VCaP (cell line): Measurements from ENCODE around the gene AGTPBP1.

Experiments used
- H3K27ac ChIP-seq: fragments of 450-650 bp; 2 replicates; pipeline ENCODE4 v1.5.1; 2017
- TF ChIP-seq, protein P1 (sequence below): fragments of 450-650 bp; conservative IDR thresholded peaks from 2 replicates; pipeline ENCODE4 v1.5.1; 2017; ENCODE audit warnings: mild to moderate bottlenecking, moderate library complexity

The AGTPBP1 gene

DNA sequence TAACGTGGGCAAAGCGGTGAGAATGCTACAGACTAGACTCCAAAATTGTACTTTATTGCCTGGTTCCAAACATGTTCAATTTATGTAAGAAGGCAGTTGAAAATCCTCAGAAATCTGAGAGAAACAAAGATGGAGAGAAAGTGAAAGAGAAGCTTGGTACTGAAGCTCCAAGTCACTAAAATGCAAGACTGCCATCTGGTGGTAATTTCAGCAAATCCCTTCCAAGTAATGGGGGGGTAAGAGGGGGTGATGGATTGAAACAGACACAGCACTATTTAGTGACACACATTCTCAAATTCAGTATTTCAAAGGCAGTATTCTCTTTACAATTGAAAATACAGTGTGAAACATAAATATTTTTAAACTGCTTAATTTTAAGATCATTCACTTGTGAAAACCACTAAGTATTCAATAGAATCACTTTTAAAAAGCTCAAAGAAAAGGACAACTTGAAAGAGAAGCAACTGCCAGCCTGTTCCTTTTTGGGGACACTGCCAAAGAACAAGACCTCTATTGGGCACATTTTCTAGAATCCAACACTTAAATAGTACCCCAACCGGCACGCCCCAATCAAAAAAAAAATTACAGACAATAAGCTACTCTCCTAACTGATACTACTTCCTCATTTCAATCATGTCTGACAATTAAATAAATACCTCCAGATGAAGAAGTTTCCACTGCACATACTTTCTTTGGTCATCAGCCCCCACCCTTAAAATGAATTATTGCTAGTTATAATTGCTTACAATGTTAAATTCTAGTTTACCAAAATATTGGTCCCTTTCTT lies 131.5 kb downstream of the AGTPBP1 start:
- peak overlapping the region; percentile 45; the same call in 1 of the 2 replicates for H3K27ac ChIP-seq
- TF ChIP-seq, protein P1, sequence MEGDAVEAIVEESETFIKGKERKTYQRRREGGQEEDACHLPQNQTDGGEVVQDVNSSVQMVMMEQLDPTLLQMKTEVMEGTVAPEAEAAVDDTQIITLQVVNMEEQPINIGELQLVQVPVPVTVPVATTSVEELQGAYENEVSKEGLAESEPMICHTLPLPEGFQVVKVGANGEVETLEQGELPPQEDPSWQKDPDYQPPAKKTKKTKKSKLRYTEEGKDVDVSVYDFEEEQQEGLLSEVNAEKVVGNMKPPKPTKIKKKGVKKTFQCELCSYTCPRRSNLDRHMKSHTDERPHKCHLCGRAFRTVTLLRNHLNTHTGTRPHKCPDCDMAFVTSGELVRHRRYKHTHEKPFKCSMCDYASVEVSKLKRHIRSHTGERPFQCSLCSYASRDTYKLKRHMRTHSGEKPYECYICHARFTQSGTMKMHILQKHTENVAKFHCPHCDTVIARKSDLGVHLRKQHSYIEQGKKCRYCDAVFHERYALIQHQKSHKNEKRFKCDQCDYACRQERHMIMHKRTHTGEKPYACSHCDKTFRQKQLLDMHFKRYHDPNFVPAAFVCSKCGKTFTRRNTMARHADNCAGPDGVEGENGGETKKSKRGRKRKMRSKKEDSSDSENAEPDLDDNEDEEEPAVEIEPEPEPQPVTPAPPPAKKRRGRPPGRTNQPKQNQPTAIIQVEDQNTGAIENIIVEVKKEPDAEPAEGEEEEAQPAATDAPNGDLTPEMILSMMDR, result peak; percentile 91

DNA sequence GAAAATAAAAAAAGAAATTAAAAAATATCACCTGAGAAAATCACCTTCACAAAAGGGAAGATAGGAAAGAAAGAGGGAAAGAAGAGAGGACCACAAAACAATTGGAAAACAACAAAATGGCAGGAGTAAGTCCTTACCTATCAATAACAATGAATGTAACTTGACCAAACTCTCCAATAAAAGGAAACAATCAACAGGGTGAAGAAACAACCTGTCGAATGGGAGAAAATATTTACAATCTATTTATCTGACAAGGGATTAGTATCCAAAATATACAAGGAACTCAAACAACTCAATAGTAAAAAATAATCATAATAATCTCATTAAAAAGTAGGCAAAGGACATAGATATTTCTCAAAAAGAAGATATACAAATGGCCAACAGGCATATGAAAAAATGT lies 135.8 kb downstream of the AGTPBP1 start:
- TF ChIP-seq, protein P1, result no peak
- H3K27ac ChIP-seq, result no peak overlapping the region

DNA sequence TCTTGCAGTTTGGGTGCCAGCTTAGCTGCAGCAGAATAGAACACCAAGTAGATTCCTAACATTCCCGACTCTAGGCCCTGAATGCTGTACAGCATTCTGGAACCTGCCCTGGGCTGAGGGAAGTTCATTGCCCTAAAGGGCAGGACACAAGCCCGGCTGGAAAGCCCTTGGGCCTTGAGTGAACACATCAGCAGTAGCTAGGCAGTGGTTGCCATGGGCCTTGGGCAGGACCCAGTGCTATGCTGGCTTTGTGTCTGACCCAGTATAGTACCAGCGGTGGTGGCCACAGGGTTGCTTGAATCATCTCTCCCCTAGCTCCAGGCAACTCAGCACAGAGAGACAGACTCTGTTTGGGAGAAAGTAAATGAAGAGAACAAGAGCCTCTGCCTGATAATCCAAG lies 137.8 kb downstream of the AGTPBP1 start:
- TF ChIP-seq, protein P1, result no peak
- no peak overlapping the region for H3K27ac ChIP-seq

DNA sequence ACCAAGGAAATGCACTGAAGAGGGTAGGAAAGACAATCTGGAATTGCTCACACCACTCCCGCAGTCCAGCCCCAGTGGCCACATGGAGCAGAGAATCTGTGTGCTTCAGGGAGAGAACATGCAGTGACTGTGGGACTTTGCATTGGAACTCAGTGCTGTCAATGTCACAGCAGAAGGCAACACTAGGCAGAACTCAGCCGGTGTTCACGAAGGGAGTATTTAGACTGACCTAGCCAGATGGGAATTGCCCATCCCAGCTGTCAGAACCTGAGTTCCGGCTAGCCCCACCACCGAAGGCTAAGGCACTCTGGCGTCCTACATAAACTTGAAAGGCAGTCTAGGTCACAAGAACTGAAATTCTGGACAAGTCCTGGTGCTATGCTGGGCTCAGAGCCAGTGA lies 139.0 kb downstream of the AGTPBP1 start:
- TF ChIP-seq, protein P1, result no peak
- no peak overlapping the region for H3K27ac ChIP-seq

DNA sequence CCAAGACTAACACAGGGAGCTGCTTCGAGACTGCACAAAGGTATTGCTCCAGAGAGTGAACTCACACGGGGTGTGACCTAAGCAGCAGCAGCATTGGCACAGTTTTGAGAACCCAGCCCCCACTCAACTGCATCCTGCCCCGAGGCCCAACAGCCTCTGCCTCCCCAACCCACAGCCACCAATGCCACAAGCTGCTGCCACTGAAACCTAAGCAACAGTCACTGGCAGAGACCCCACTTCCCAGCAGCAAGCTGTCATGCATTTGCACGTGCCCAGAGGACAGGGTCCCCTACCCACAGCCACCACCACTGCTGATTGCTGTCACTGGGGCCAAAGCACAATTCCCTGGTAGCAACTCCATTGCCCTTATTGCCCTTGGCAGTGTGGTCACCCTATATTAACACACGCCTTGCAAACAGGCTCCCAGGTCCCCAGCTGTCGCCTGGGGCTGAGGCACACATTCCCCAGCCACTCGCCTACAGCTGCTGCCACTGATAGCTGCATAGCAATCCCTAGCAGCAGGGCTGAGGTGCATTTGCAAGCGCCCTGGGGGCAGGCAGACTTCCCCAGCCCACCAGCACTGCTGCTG lies 141.0 kb downstream of the AGTPBP1 start:
- no peak overlapping the region for H3K27ac ChIP-seq
- TF ChIP-seq, protein P1, result no peak

DNA sequence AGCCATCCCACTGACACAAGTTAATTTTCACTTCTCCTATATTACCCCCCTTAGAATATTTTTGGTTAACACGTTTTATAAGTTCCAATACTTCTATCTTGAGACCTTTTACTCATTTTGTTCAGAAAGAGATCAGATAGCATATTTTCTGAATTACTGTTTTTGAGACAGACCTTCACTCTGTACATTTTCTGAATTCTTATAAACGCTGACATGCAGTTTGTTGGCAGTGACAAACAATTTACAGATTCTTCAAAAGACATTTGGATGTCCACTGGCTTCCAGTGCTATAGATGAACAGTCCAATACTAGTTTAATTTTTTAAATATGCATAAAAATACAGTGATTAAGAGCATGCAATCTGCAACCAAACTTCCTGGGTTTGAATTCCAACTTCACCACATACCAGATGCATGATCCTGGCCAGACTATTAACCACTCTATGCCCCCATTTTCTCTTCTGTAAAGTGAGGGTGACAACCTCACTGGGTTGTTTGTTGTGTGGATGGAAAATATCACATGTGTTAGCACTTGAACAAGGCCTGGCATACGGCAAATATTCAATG lies 142.1 kb downstream of the AGTPBP1 start:
- TF ChIP-seq, protein P1, result no peak
- no peak overlapping the region for H3K27ac ChIP-seq

DNA sequence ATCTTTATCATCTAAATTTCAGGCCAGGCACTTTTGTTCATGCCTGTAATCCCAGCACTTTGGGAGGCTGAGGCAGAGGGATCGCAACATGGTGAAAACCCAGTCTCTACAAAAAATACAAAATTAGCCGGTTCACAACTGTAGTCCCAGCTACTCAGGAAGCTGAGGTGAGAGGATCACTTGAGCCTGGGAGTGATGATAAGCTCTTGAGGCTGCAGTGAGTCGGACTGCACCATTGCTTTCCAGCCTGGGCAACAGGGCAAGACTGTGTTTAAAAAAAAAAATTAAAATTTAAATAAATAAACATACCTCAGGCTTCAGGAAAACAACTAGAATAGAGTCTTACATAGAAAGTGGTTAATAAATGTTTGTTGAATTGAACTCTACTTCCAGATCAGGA lies 147.4 kb downstream of the AGTPBP1 start:
- TF ChIP-seq, protein P1, result no peak

More for the DNA sequence above, 147.4 kb downstream of the AGTPBP1 start:
- H3K27ac ChIP-seq, result no peak overlapping the region
